AG09309 (cell line): ENCODE data around the gene LSMEM2.

Source experiments
- DNase-seq: peaks from one replicate; pipeline ENCODE4 v3.0.0-alpha.2; 2010; ENCODE audit warnings: low read depth
- H3K4me3 ChIP-seq: 2 replicates; pipeline ENCODE4 v1.5.1; 2011; ENCODE audit warnings: mild to moderate bottlenecking, low read depth, low read length, moderate library complexity; ENCODE audit not compliant: control insufficient read depth
- CTCF ChIP-seq: IDR thresholded peaks from 2 replicates; pipeline ENCODE4 v1.5.1; 2011; ENCODE audit warnings: mild to moderate bottlenecking, low read depth, low read length, inconsistent platforms; ENCODE audit not compliant: insufficient read depth, control insufficient read depth; ENCODE audit errors: missing control alignments

The LSMEM2 gene

GRCh38 chr3:50314342-50314741 lies 35.5 kb downstream of the LSMEM2 start:
- no peak overlapping the region for H3K4me3 ChIP-seq
- no peak for DNase-seq
- no peak for TF ChIP-seq CTCF

- no peak for TF ChIP-seq CTCF
- H3K4me3 ChIP-seq, result no peak overlapping the region
- no peak for DNase-seq
These were observed 35.9 kb downstream of the LSMEM2 start for GRCh38 chr3:50314816-50315215.

- no peak for DNase-seq
- no peak for TF ChIP-seq CTCF
- no peak overlapping the region for H3K4me3 ChIP-seq
These were observed 37.9 kb downstream of the LSMEM2 start for GRCh38 chr3:50316657-50317242.

- DNase-seq, result no peak
- no peak for TF ChIP-seq CTCF
- no peak overlapping the region for H3K4me3 ChIP-seq
These were observed 38.4 kb downstream of the LSMEM2 start for GRCh38 chr3:50317300-50317699.

GRCh38 chr3:50318163-50318562 lies 39.3 kb downstream of the LSMEM2 start:
- no peak overlapping the region for H3K4me3 ChIP-seq
- DNase-seq, result no peak
- TF ChIP-seq CTCF, result no peak

GRCh38 chr3:50318615-50319014 lies 39.7 kb downstream of the LSMEM2 start:
- TF ChIP-seq CTCF, result no peak
- no peak overlapping the region for H3K4me3 ChIP-seq
- DNase-seq, result no peak
